ENCODE results near the gene CTSW.
"Not testable (repeated sequence)": the region's sequence is repeated elsewhere in the genome, so short reads cannot be mapped to it uniquely, and the experiment has no call there.

The CTSW gene, protein sequence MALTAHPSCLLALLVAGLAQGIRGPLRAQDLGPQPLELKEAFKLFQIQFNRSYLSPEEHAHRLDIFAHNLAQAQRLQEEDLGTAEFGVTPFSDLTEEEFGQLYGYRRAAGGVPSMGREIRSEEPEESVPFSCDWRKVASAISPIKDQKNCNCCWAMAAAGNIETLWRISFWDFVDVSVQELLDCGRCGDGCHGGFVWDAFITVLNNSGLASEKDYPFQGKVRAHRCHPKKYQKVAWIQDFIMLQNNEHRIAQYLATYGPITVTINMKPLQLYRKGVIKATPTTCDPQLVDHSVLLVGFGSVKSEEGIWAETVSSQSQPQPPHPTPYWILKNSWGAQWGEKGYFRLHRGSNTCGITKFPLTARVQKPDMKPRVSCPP

GRCh38 chr11:65879617-65880016 lies at the start of gene CTSW:
TSS of gene CTSW (plus strand) at chr11:65879837. CDS start at chr11:65879855, 18 bp downstream.
- Histone ChIP-seq H3K27me3 (ENCODE audit: control insufficient read depth, insufficient read depth, low read length) (no peaks in the 10 kb centered on the region), H3K36me3 (ENCODE audit: control insufficient read depth, insufficient read depth, low read length) (peaks cover 15% of the 10 kb centered on the region), H3K9ac (ENCODE audit: low read length) (no peak within 1 kb of the TSS), H3K4me1 (ENCODE audit: control insufficient read depth, insufficient read depth, low read length) (peaks cover 3% of the 10 kb centered on the region), H3K4me3 (ENCODE audit: low read length) (no peak within 1 kb of the TSS), H3K9me3 (ENCODE audit: control insufficient read depth, low read length) (no peaks in the 10 kb centered on the region)

- Histone ChIP-seq H3K27me3 (ENCODE audit: control insufficient read depth, insufficient read depth, low read length) (peaks cover 18% of the 10 kb centered on the region), H3K4me1 (ENCODE audit: control insufficient read depth, insufficient read depth, low read length) (peaks cover 13% of the 10 kb centered on the region)
- not testable (repeated sequence) for H3K36me3 ChIP-seq (ENCODE audit: control insufficient read depth, insufficient read depth, low read length); H3K9me3 ChIP-seq (ENCODE audit: control insufficient read depth, low read length); H3K9ac ChIP-seq (ENCODE audit: low read length); H3K4me3 ChIP-seq (ENCODE audit: low read length)
These were observed 47.4 kb upstream of the CTSW start for GRCh38 chr11:65832231-65832630.

DNA sequence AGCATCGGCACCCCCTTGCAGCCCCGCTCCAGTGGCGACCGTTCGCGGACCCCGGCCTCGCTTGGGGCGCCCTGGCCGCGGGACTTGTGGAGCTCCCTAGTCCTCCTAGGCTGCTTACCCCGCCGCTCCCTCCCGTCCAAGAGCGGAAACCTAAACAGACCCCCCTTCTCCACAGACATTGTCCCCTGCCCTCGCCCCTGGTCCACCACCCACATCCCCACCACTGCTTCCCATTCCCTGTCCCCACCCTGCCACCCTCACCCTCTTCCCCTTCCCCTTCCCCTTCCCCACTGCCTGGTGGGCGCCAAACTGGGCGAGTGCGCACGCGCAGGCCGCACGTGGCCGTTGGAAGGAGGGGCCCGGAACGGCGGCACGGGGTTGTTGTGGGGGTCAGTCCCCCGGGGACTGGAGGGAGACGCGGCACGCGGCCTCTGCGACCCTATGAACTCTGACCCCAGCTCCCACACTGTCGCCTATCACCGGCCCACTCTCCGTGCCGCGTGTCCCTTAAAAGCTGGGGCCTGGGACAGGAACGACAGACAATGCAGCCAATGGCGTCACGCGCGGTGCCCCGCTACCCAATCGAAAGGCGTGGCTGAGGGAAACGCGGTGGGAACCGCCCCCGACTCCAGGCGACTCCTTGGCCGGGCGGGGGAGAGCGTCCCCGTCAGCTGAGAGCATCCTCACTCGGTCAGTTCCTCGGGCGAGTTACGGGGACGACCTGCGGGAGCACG lies 46.2 kb upstream of the CTSW start, which contains the start of gene SNX32:
Gene SNX32 (plus strand): TSS at position 667 of the 734 bp plus-strand sequence. CDS start 103 bp downstream, outside the sequence.
- no peaks in the 10 kb centered on the region for H3K9me3 ChIP-seq (ENCODE audit: control insufficient read depth, low read length)
- H3K27me3 ChIP-seq (ENCODE audit: control insufficient read depth, insufficient read depth, low read length): peaks cover 18% of the 10 kb centered on the region
- H3K36me3 ChIP-seq (ENCODE audit: control insufficient read depth, insufficient read depth, low read length): no peaks in the 10 kb centered on the region
- peak within 1 kb of the TSS; percentile 56 for H3K9ac ChIP-seq (ENCODE audit: low read length)
- peaks cover 13% of the 10 kb centered on the region for H3K4me1 ChIP-seq (ENCODE audit: control insufficient read depth, insufficient read depth, low read length)
- H3K4me3 ChIP-seq (ENCODE audit: low read length): peak within 1 kb of the TSS; percentile 67

GRCh38 chr11:65834202-65834601 lies 45.4 kb upstream of the CTSW start:
- Histone ChIP-seq H3K9me3 (ENCODE audit: control insufficient read depth, low read length) (no peaks in the 10 kb centered on the region), H3K4me3 (ENCODE audit: low read length) (peak overlapping the region; percentile 67), H3K4me1 (ENCODE audit: control insufficient read depth, insufficient read depth, low read length) (peaks cover 13% of the 10 kb centered on the region), H3K36me3 (ENCODE audit: control insufficient read depth, insufficient read depth, low read length) (no peaks in the 10 kb centered on the region), H3K27me3 (ENCODE audit: control insufficient read depth, insufficient read depth, low read length) (peaks cover 17% of the 10 kb centered on the region), H3K9ac (ENCODE audit: low read length) (no peak overlapping the region)

GRCh38 chr11:65842144-65842543 lies 37.5 kb upstream of the CTSW start:
- Histone ChIP-seq H3K36me3 (ENCODE audit: control insufficient read depth, insufficient read depth, low read length) (no peaks in the 10 kb centered on the region), H3K4me3 (ENCODE audit: low read length) (no peak overlapping the region), H3K4me1 (ENCODE audit: control insufficient read depth, insufficient read depth, low read length) (peaks cover 5% of the 10 kb centered on the region), H3K27me3 (ENCODE audit: control insufficient read depth, insufficient read depth, low read length) (no peaks in the 10 kb centered on the region), H3K9me3 (ENCODE audit: control insufficient read depth, low read length) (no peaks in the 10 kb centered on the region), H3K9ac (ENCODE audit: low read length) (no peak overlapping the region)

- no peaks in the 10 kb centered on the region for H3K36me3 ChIP-seq (ENCODE audit: control insufficient read depth, insufficient read depth, low read length)
- H3K4me3 ChIP-seq (ENCODE audit: low read length): no peak overlapping the region
- H3K9ac ChIP-seq (ENCODE audit: low read length): no peak overlapping the region
- peaks cover 5% of the 10 kb centered on the region for H3K4me1 ChIP-seq (ENCODE audit: control insufficient read depth, insufficient read depth, low read length)
- no peaks in the 10 kb centered on the region for H3K9me3 ChIP-seq (ENCODE audit: control insufficient read depth, low read length)
- no peaks in the 10 kb centered on the region for H3K27me3 ChIP-seq (ENCODE audit: control insufficient read depth, insufficient read depth, low read length)
These were observed 35.8 kb upstream of the CTSW start for GRCh38 chr11:65843811-65844210.

GRCh38 chr11:65844231-65844872 lies 35.3 kb upstream of the CTSW start:
- Histone ChIP-seq H3K4me3 (ENCODE audit: low read length) (no peak overlapping the region), H3K27me3 (ENCODE audit: control insufficient read depth, insufficient read depth, low read length) (no peaks in the 10 kb centered on the region), H3K36me3 (ENCODE audit: control insufficient read depth, insufficient read depth, low read length) (no peaks in the 10 kb centered on the region), H3K4me1 (ENCODE audit: control insufficient read depth, insufficient read depth, low read length) (peaks cover 10% of the 10 kb centered on the region), H3K9ac (ENCODE audit: low read length) (no peak overlapping the region), H3K9me3 (ENCODE audit: control insufficient read depth, low read length) (no peaks in the 10 kb centered on the region)

DNA sequence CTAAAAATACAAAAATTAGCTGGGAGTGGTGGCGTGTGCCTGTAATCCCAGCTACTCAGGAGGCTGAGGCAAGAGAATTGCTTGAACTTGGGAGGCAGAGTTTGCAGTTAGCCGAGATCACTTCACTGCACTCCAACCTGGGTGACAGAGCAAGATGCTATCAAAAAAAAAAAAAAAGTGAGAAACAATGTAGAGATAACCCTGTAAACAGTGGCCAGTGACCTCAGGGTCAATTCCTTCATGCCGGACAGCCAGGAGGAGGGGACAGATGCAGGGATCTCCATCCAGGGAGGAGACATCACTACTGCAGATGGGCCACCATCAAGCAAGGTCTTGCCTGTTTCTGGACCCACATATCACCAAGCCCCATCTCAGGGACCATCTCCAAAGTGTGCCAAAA lies 31.9 kb upstream of the CTSW start:
- Histone ChIP-seq H3K4me1 (ENCODE audit: control insufficient read depth, insufficient read depth, low read length) (peaks cover 41% of the 10 kb centered on the region), H3K36me3 (ENCODE audit: control insufficient read depth, insufficient read depth, low read length) (peaks cover 19% of the 10 kb centered on the region), H3K9me3 (ENCODE audit: control insufficient read depth, low read length) (peaks cover 5% of the 10 kb centered on the region), H3K27me3 (ENCODE audit: control insufficient read depth, insufficient read depth, low read length) (no peaks in the 10 kb centered on the region), H3K9ac (ENCODE audit: low read length) (no peak overlapping the region), H3K4me3 (ENCODE audit: low read length) (no peak overlapping the region)

GRCh38 chr11:65848693-65849092 lies 30.9 kb upstream of the CTSW start:
- H3K9ac ChIP-seq (ENCODE audit: low read length); H3K9me3 ChIP-seq (ENCODE audit: control insufficient read depth, low read length): not testable (repeated sequence)
- H3K4me1 ChIP-seq (ENCODE audit: control insufficient read depth, insufficient read depth, low read length): peaks cover 50% of the 10 kb centered on the region

DNA sequence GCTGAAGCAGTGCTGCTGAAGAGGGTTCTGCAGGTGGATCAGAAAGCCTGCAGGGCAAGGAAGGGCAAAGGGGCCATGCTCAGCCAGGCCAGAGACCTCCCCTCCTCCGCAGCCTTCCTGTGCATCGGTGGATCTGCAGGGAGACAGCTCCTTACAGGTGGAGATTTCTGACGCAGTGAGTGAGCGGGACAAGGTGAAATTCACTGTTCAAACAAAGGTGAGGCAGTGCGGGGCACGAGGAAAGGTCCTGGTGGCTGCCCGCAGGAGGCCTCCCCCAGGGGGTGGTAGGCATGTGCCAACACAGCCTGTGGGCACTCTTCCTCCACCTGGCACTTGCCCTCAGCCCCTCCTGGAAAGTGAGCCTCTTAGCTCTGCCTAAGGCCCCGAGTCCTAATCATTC lies 30.3 kb upstream of the CTSW start:
- Histone ChIP-seq H3K4me1 (ENCODE audit: control insufficient read depth, insufficient read depth, low read length) (peaks cover 55% of the 10 kb centered on the region), H3K36me3 (ENCODE audit: control insufficient read depth, insufficient read depth, low read length) (peaks cover 33% of the 10 kb centered on the region), H3K27me3 (ENCODE audit: control insufficient read depth, insufficient read depth, low read length) (no peaks in the 10 kb centered on the region), H3K9ac (ENCODE audit: low read length) (no peak overlapping the region), H3K4me3 (ENCODE audit: low read length) (no peak overlapping the region), H3K9me3 (ENCODE audit: control insufficient read depth, low read length) (peaks cover 5% of the 10 kb centered on the region)

More at GRCh38 chr11:65848693-65849092, 30.9 kb upstream of the CTSW start:
- not testable (repeated sequence) for H3K4me3 ChIP-seq (ENCODE audit: low read length); H3K27me3 ChIP-seq (ENCODE audit: control insufficient read depth, insufficient read depth, low read length)
- H3K36me3 ChIP-seq (ENCODE audit: control insufficient read depth, insufficient read depth, low read length): peaks cover 29% of the 10 kb centered on the region

DNA sequence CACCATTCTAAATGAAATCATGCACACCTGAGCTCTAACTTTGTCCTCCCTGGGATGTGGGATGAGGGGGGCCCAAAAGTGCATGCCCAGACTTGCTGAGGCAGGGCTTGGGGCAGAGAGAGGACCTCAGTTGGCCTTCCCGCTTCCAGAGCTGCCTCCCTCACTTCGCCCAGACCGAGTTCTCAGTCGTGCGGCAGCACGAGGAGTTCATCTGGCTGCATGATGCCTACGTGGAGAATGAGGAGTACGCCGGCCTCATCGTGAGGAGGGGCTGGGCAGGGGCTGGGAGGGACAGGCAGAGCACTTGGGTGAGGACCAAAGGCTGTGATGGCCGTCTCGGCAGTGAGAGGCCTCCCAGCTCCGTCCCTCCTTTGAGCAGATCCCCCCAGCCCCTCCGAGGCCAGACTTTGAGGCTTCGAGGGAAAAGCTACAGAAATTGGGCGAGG lies 29.8 kb upstream of the CTSW start:
- Histone ChIP-seq H3K36me3 (ENCODE audit: control insufficient read depth, insufficient read depth, low read length) (peaks cover 36% of the 10 kb centered on the region), H3K9me3 (ENCODE audit: control insufficient read depth, low read length) (peaks cover 5% of the 10 kb centered on the region), H3K4me3 (ENCODE audit: low read length) (no peak overlapping the region), H3K9ac (ENCODE audit: low read length) (no peak overlapping the region), H3K27me3 (ENCODE audit: control insufficient read depth, insufficient read depth, low read length) (no peaks in the 10 kb centered on the region), H3K4me1 (ENCODE audit: control insufficient read depth, insufficient read depth, low read length) (peaks cover 55% of the 10 kb centered on the region)
